ENCODE data around the gene LHX3. TPM values are rescaled to one million over a fixed set of nuclear protein-coding genes. Genes with fewer than 3 reads are reported as not detected.

The LHX3 gene
- total RNA-seq, 1 experiment from 2014 or later: not detected

- Histone ChIP-seq H3K9ac (ENCODE audit: low read length) (no peak overlapping the region), H3K9me3 (ENCODE audit: low read length) (no peaks in the 10 kb centered on the region), H3K9me2 (replicated peaks; ENCODE audit: low read length) (no peaks in the 10 kb centered on the region), H3K27ac (ENCODE audit: low read length) (no peak overlapping the region), H3K4me3 (ENCODE audit: low read length) (no peak overlapping the region), H2AFZ (ENCODE audit: low read length) (no peak overlapping the region), H3K27me3 (ENCODE audit: low read length) (peaks cover 23% of the 10 kb centered on the region), H3K4me1 (ENCODE audit: insufficient read depth, low read length) (no peaks in the 10 kb centered on the region), H4K20me1 (ENCODE audit: low read length) (no peaks in the 10 kb centered on the region), H3K36me3 (ENCODE audit: low read depth, low read length) (no peaks in the 10 kb centered on the region), H3K4me2 (ENCODE audit: low read length) (peak overlapping the region; percentile 26; the same call in 1 of the 2 replicates), H3K79me2 (ENCODE audit: low read length) (no peaks in the 10 kb centered on the region), H3F3A (ENCODE audit: low read length, unreplicated experiment) (no peaks in the 10 kb centered on the region)
- CTCF ChIA-PET: no interaction called here
- no peak for TF ChIP-seq CTCF (conservative IDR thresholded peaks at IDR 0.05; ENCODE audit: low read depth, low read length)
- DNase-seq (peak; percentile 7), ATAC-seq (peak; percentile 35; the same call in 1 of the 2 replicates)
- POLR2A ChIA-PET (ENCODE audit: unreplicated experiment): no interaction called here
- no TSS peak for BruUV-seq (replicated peaks)
- intact Hi-C loops (cut with micrococcal nuclease): no loop called here
These were observed 8.4 kb downstream of the LHX3 start for GRCh38 chr9:136196404-136197083.

GRCh38 chr9:136194540-136194939, 10.4 kb downstream of the LHX3 start:
- Histone ChIP-seq H3K36me3 (ENCODE audit: low read depth, low read length) (no peaks in the 10 kb centered on the region), H3K9ac (ENCODE audit: low read length) (no peak overlapping the region), H4K20me1 (ENCODE audit: low read length) (no peaks in the 10 kb centered on the region), H3K9me3 (ENCODE audit: low read length) (no peaks in the 10 kb centered on the region), H3K27ac (ENCODE audit: low read length) (no peak overlapping the region), H3K4me1 (ENCODE audit: insufficient read depth, low read length) (no peaks in the 10 kb centered on the region), H3K4me2 (ENCODE audit: low read length) (no peak overlapping the region), H3K9me2 (replicated peaks; ENCODE audit: low read length) (no peaks in the 10 kb centered on the region), H3K79me2 (ENCODE audit: low read length) (no peaks in the 10 kb centered on the region), H3K4me3 (ENCODE audit: low read length) (no peak overlapping the region), H3K27me3 (ENCODE audit: low read length) (peaks cover 23% of the 10 kb centered on the region), H2AFZ (ENCODE audit: low read length) (no peak overlapping the region), H3F3A (ENCODE audit: low read length, unreplicated experiment) (no peaks in the 10 kb centered on the region)
- BruUV-seq (replicated peaks): no TSS peak
- CTCF ChIA-PET: no interaction called here
- ATAC-seq (no peak), DNase-seq (no peak)
- POLR2A ChIA-PET (ENCODE audit: unreplicated experiment): no interaction called here
- intact Hi-C loops (cut with micrococcal nuclease): no loop called here
- TF ChIP-seq EZH2 (IDR thresholded peaks at IDR 0.05; ENCODE audit: low read length, unreplicated experiment) (no peak), CTCF (conservative IDR thresholded peaks at IDR 0.05; ENCODE audit: low read depth, low read length) (no peak), EZH2phosphoT487 (IDR thresholded peaks at IDR 0.05; ENCODE audit: borderline replicate concordance, low read length) (no peak)

GRCh38 chr9:136193891-136194279, 11.0 kb downstream of the LHX3 start:
- no peak for ATAC-seq
- Histone ChIP-seq H3K4me2 (ENCODE audit: low read length) (no peak overlapping the region), H4K20me1 (ENCODE audit: low read length) (no peaks in the 10 kb centered on the region), H3K9me3 (ENCODE audit: low read length) (no peaks in the 10 kb centered on the region), H3K79me2 (ENCODE audit: low read length) (no peaks in the 10 kb centered on the region), H3K4me1 (ENCODE audit: insufficient read depth, low read length) (no peaks in the 10 kb centered on the region), H2AFZ (ENCODE audit: low read length) (no peak overlapping the region), H3K27me3 (ENCODE audit: low read length) (peaks cover 23% of the 10 kb centered on the region), H3F3A (ENCODE audit: low read length, unreplicated experiment) (no peaks in the 10 kb centered on the region), H3K4me3 (ENCODE audit: low read length) (no peak overlapping the region), H3K36me3 (ENCODE audit: low read depth, low read length) (no peaks in the 10 kb centered on the region), H3K27ac (ENCODE audit: low read length) (no peak overlapping the region), H3K9me2 (replicated peaks; ENCODE audit: low read length) (no peaks in the 10 kb centered on the region), H3K9ac (ENCODE audit: low read length) (no peak overlapping the region)
- DNase-seq: no peak
- ChIA-PET POLR2A (ENCODE audit: unreplicated experiment) (no interaction called here), CTCF (no interaction called here)
- intact Hi-C loops (cut with micrococcal nuclease): no loop called here
- BruUV-seq (replicated peaks): no TSS peak
- TF ChIP-seq EZH2 (IDR thresholded peaks at IDR 0.05; ENCODE audit: low read length, unreplicated experiment): no peak
